H1 (cell line): ENCODE data around the gene ZDHHC22. TPM values are rescaled to one million over a fixed set of nuclear protein-coding genes. Genes with fewer than 3 reads are reported as not detected.

Source experiments
- BACH1 ChIP-seq: IDR thresholded peaks from 2 replicates; pipeline ENCODE4 v1.6.1; 2012; ENCODE audit warnings: low read length, improper control_type of control experiment
- RAD21 ChIP-seq, 2 experiments: IDR thresholded peaks in 1 of 2; conservative IDR thresholded peaks in 1 of 2; 2 replicates each; pipeline ENCODE4 v1.6.1; 2011; ENCODE audit warnings: low read depth in 2 of 2, low read length in 2 of 2, improper control_type of control experiment in 1 of 2, inconsistent platforms in 1 of 2, mild to moderate bottlenecking in 1 of 2, moderate library complexity in 1 of 2
- SIN3A ChIP-seq, 2 experiments: IDR thresholded peaks in 1 of 2; conservative IDR thresholded peaks in 1 of 2; 2 replicates each; pipeline ENCODE4 v1.6.1; 2011 to 2012; ENCODE audit warnings: low read length in 2 of 2, improper control_type of control experiment in 1 of 2, low read depth in 1 of 2, mild to moderate bottlenecking in 1 of 2
- SP1 ChIP-seq: IDR thresholded peaks from 2 replicates; pipeline ENCODE4 v1.6.1; 2011; ENCODE audit warnings: low read depth, low read length
- ZNF274 ChIP-seq: IDR thresholded peaks from 2 replicates; pipeline ENCODE4 v1.7.0; 2012; ENCODE audit warnings: low read length, borderline replicate concordance; ENCODE audit errors: extremely low read depth
- polyA plus RNA-seq, 7 experiments: library from polyadenylated mRNA; depleted of rRNA in 3 of 7; stranded (reverse) in 5 of 7; unstranded in 2 of 7; fragments of >200 nt in 5 of 7; fragments of 200-250 nt in 2 of 7; gene quantifications; 1 replicate in 5 of 7; 2 replicates in 1 of 7; 4 replicates in 1 of 7; pipeline versions ENCODE4 v1.2.1 to v1.2.3, GENCODE V29; 2011 to 2013; ENCODE audit warnings: missing spikeins in 2 of 7, mixed read lengths in 2 of 7
- total RNA-seq: library from RNA; stranded (reverse); fragmentation: NEBNext Ultra II Directional; extraction: Animal tissue kit (Norgen Biotek cat#: 25700); gene quantifications from 2 replicates; pipeline ENCODE4 v1.2.1, GENCODE V29; 2021

ZDHHC22 gene
- total and polyA plus RNA-seq, 2 of the 8 experiments (the other 6 are each of a cell fraction or from before 2014, with no cell fraction given): 23.8 to 55.2 TPM

DNA sequence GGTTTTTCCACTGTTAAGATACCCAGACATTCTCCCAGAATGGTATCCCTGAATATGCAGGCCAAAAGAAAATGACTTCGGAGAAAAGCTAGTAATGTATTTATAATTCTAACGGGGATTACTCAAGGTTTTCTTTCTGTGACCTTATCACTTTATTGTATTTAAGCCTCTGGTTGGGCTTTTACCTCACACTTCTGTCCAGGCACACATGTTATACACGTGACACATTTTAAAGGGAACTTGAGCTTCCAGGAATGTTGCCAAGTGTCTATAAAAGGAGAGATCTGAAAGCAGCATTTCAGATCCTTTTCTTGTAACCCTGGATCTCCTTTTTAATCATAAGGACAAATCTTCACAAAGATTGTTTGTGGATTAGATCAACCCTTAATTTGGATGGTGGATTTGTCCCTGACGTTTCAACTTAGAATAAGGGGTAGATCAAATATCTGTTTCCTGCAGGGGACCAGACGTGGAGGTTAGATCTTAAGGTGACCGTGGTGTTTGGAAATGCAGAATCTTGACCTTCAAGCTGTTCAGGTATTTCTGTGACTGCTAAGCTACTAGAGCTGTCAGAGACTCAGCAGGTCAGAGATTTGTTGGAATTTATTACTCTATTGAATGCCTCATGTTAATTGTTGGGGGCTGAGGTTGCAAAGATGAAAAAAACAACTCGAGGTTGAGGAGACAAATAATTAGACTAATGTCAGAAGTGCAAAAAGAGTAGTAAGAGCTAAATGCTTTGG, 42.0 kb downstream of the ZDHHC22 start (continued):
- TF ChIP-seq SIN3A (conservative IDR thresholded peaks at IDR 0.05 in 1 of 2, IDR thresholded peaks at IDR 0.05 in 1 of 2; ENCODE audit: low read depth in 1 of 2, low read length in 2 of 2): no peak
- no peak for TF ChIP-seq RAD21 (IDR thresholded peaks at IDR 0.05 in 1 of 2, conservative IDR thresholded peaks at IDR 0.05 in 1 of 2; ENCODE audit: low read depth in 2 of 2, low read length in 2 of 2)
- TF ChIP-seq BACH1: no peak
- no peak for TF ChIP-seq ZNF274
- no peak for TF ChIP-seq SP1
